ENCODE measurements around the gene ZNF701.
"Not testable (repeated sequence)": the region's sequence is repeated elsewhere in the genome, so short reads cannot be mapped to it uniquely, and the experiment has no call there.

Gene ZNF701

GRCh38 chr19:52566588-52566987 lies 3.5 kb upstream of the ZNF701 start:
- peaks cover 8% of the 10 kb centered on the region for H3K9me3 ChIP-seq (ENCODE audit: control insufficient read depth, low read length)
- peaks cover 33% of the 10 kb centered on the region for H3K36me3 ChIP-seq (ENCODE audit: control insufficient read depth, insufficient read depth, low read length)
- no peaks in the 10 kb centered on the region for H3K4me1 ChIP-seq (ENCODE audit: control insufficient read depth, insufficient read depth, low read length, poor library complexity, severe bottlenecking)
- H3K27ac ChIP-seq (ENCODE audit: low read depth, low read length, severe bottlenecking): no peak overlapping the region
- no peak overlapping the region for H3K4me3 ChIP-seq (ENCODE audit: extremely low read depth, insufficient read depth, low read length, poor library complexity, severe bottlenecking)
- 79 to 100% methylated on average over 1 to 2 of the region's 2 CpGs for WGBS, 2 experiments (ENCODE audit: insufficient coverage in 2 of 2)

- WGBS, 2 experiments (ENCODE audit: insufficient coverage in 2 of 2): 92 to 98% methylated on average over 11 to 12 of the region's 14 CpGs
- Histone ChIP-seq H3K27ac (ENCODE audit: low read depth, low read length, severe bottlenecking) (no peak overlapping the region), H3K4me3 (ENCODE audit: extremely low read depth, insufficient read depth, low read length, poor library complexity, severe bottlenecking) (no peak overlapping the region), H3K9me3 (ENCODE audit: control insufficient read depth, low read length) (peaks cover 8% of the 10 kb centered on the region), H3K4me1 (ENCODE audit: control insufficient read depth, insufficient read depth, low read length, poor library complexity, severe bottlenecking) (no peaks in the 10 kb centered on the region), H3K36me3 (ENCODE audit: control insufficient read depth, insufficient read depth, low read length) (peaks cover 32% of the 10 kb centered on the region)
These were observed 2.2 kb upstream of the ZNF701 start for GRCh38 chr19:52567921-52568320.

- Histone ChIP-seq H3K27ac (ENCODE audit: low read depth, low read length, severe bottlenecking) (peak overlapping the region; percentile 88), H3K4me3 (ENCODE audit: extremely low read depth, insufficient read depth, low read length, poor library complexity, severe bottlenecking) (peak overlapping the region; percentile 69), H3K36me3 (ENCODE audit: control insufficient read depth, insufficient read depth, low read length) (peaks cover 32% of the 10 kb centered on the region)
- H3K9me3 ChIP-seq (ENCODE audit: control insufficient read depth, low read length); H3K4me1 ChIP-seq (ENCODE audit: control insufficient read depth, insufficient read depth, low read length, poor library complexity, severe bottlenecking): not testable (repeated sequence)
- WGBS, 2 experiments (ENCODE audit: insufficient coverage in 2 of 2): 3 to 17% methylated on average over 5 to 6 of the region's 13 CpGs
These were observed 468 bp upstream of the ZNF701 start for GRCh38 chr19:52569638-52569999.

GRCh38 chr19:52584736-52585440 lies 14.8 kb downstream of the ZNF701 start:
- no peak overlapping the region for H3K4me3 ChIP-seq (ENCODE audit: extremely low read depth, insufficient read depth, low read length, poor library complexity, severe bottlenecking)
- H3K36me3 ChIP-seq (ENCODE audit: control insufficient read depth, insufficient read depth, low read length): peaks cover 75% of the 10 kb centered on the region
- no peaks in the 10 kb centered on the region for H3K4me1 ChIP-seq (ENCODE audit: control insufficient read depth, insufficient read depth, low read length, poor library complexity, severe bottlenecking)
- no peak overlapping the region for H3K27ac ChIP-seq (ENCODE audit: low read depth, low read length, severe bottlenecking)
- peaks cover 21% of the 10 kb centered on the region for H3K9me3 ChIP-seq (ENCODE audit: control insufficient read depth, low read length)
- WGBS, 2 experiments (ENCODE audit: insufficient coverage in 2 of 2): 94 to 95% methylated on average over 30 to 39 of the region's 39 CpGs

- Histone ChIP-seq H3K4me3 (ENCODE audit: extremely low read depth, insufficient read depth, low read length, poor library complexity, severe bottlenecking) (no peak overlapping the region), H3K9me3 (ENCODE audit: control insufficient read depth, low read length) (peaks cover 21% of the 10 kb centered on the region), H3K4me1 (ENCODE audit: control insufficient read depth, insufficient read depth, low read length, poor library complexity, severe bottlenecking) (no peaks in the 10 kb centered on the region), H3K27ac (ENCODE audit: low read depth, low read length, severe bottlenecking) (no peak overlapping the region), H3K36me3 (ENCODE audit: control insufficient read depth, insufficient read depth, low read length) (peaks cover 74% of the 10 kb centered on the region)
- 100% methylated on average over 1 to 3 of the region's 6 CpGs for WGBS, 2 experiments (ENCODE audit: insufficient coverage in 2 of 2)
These were observed 15.5 kb downstream of the ZNF701 start for GRCh38 chr19:52585604-52586003.

- no peak overlapping the region for H3K27ac ChIP-seq (ENCODE audit: low read depth, low read length, severe bottlenecking)
- peaks cover 56% of the 10 kb centered on the region for H3K36me3 ChIP-seq (ENCODE audit: control insufficient read depth, insufficient read depth, low read length)
- peaks cover 4% of the 10 kb centered on the region for H3K9me3 ChIP-seq (ENCODE audit: control insufficient read depth, low read length)
- H3K4me3 ChIP-seq (ENCODE audit: extremely low read depth, insufficient read depth, low read length, poor library complexity, severe bottlenecking): no peak overlapping the region
- 82% methylated on average over 4 of the region's 5 CpGs; no CpG with 5 or more reads in 1 of the 2 experiments for WGBS, 2 experiments (ENCODE audit: insufficient coverage in 2 of 2)
- no peaks in the 10 kb centered on the region for H3K4me1 ChIP-seq (ENCODE audit: control insufficient read depth, insufficient read depth, low read length, poor library complexity, severe bottlenecking)
These were observed 20.6 kb downstream of the ZNF701 start for GRCh38 chr19:52590728-52591127.

- no peak overlapping the region for H3K4me3 ChIP-seq (ENCODE audit: extremely low read depth, insufficient read depth, low read length, poor library complexity, severe bottlenecking)
- H3K27ac ChIP-seq (ENCODE audit: low read depth, low read length, severe bottlenecking): no peak overlapping the region
- H3K4me1 ChIP-seq (ENCODE audit: control insufficient read depth, insufficient read depth, low read length, poor library complexity, severe bottlenecking): no peaks in the 10 kb centered on the region
- peaks cover 10% of the 10 kb centered on the region for H3K9me3 ChIP-seq (ENCODE audit: control insufficient read depth, low read length)
- 71 to 100% methylated on average over 1 of the region's 3 CpGs for WGBS, 2 experiments (ENCODE audit: insufficient coverage in 2 of 2)
- peaks cover 62% of the 10 kb centered on the region for H3K36me3 ChIP-seq (ENCODE audit: control insufficient read depth, insufficient read depth, low read length)
These were observed 22.2 kb downstream of the ZNF701 start for GRCh38 chr19:52592301-52592700.

- H3K4me1 ChIP-seq (ENCODE audit: control insufficient read depth, insufficient read depth, low read length, poor library complexity, severe bottlenecking); H3K4me3 ChIP-seq (ENCODE audit: extremely low read depth, insufficient read depth, low read length, poor library complexity, severe bottlenecking); H3K27ac ChIP-seq (ENCODE audit: low read depth, low read length, severe bottlenecking): not testable (repeated sequence)
- H3K36me3 ChIP-seq (ENCODE audit: control insufficient read depth, insufficient read depth, low read length): peaks cover 65% of the 10 kb centered on the region
- H3K9me3 ChIP-seq (ENCODE audit: control insufficient read depth, low read length): peaks cover 10% of the 10 kb centered on the region
- 100% methylated on average over 3 to 5 of the region's 25 CpGs for WGBS, 2 experiments (ENCODE audit: insufficient coverage in 2 of 2)
These were observed 23.4 kb downstream of the ZNF701 start for GRCh38 chr19:52593441-52593840.

- Histone ChIP-seq H3K4me3 (ENCODE audit: extremely low read depth, insufficient read depth, low read length, poor library complexity, severe bottlenecking) (no peak overlapping the region), H3K9me3 (ENCODE audit: control insufficient read depth, low read length) (peaks cover 10% of the 10 kb centered on the region), H3K27ac (ENCODE audit: low read depth, low read length, severe bottlenecking) (no peak overlapping the region), H3K36me3 (ENCODE audit: control insufficient read depth, insufficient read depth, low read length) (peaks cover 39% of the 10 kb centered on the region), H3K4me1 (ENCODE audit: control insufficient read depth, insufficient read depth, low read length, poor library complexity, severe bottlenecking) (peaks cover 7% of the 10 kb centered on the region)
- 94 to 95% methylated on average over 2 to 3 of the region's 3 CpGs for WGBS, 2 experiments (ENCODE audit: insufficient coverage in 2 of 2)
These were observed 29.2 kb downstream of the ZNF701 start for GRCh38 chr19:52599241-52599640.

GRCh38 chr19:52600639-52601024 lies 30.5 kb downstream of the ZNF701 start:
- Histone ChIP-seq H3K27ac (ENCODE audit: low read depth, low read length, severe bottlenecking) (peak overlapping the region; percentile 72), H3K4me1 (ENCODE audit: control insufficient read depth, insufficient read depth, low read length, poor library complexity, severe bottlenecking) (peaks cover 7% of the 10 kb centered on the region), H3K36me3 (ENCODE audit: control insufficient read depth, insufficient read depth, low read length) (peaks cover 40% of the 10 kb centered on the region), H3K4me3 (ENCODE audit: extremely low read depth, insufficient read depth, low read length, poor library complexity, severe bottlenecking) (peak overlapping the region; percentile 68), H3K9me3 (ENCODE audit: control insufficient read depth, low read length) (peaks cover 6% of the 10 kb centered on the region)
- 13 to 15% methylated on average over 6 to 9 of the region's 15 CpGs for WGBS, 2 experiments (ENCODE audit: insufficient coverage in 2 of 2)

All from mesodermal cell (in vitro differentiated cells).